ENCODE measurements around the gene DYSF.

The DYSF gene

GRCh38 chr2:71570511-71570910, 117.2 kb downstream of the DYSF start:
- TF ChIP-seq FOXM1 (IDR thresholded peaks at IDR 0.05; ENCODE audit: borderline replicate concordance, low read depth): no peak
- no peak for TF ChIP-seq NFIC (IDR thresholded peaks at IDR 0.05)
- TF ChIP-seq EP300 (IDR thresholded peaks at IDR 0.05; ENCODE audit: borderline replicate concordance): no peak
- no peak for TF ChIP-seq CEBPB (IDR thresholded peaks at IDR 0.05)
- no peak for TF ChIP-seq RAD21 (IDR thresholded peaks at IDR 0.05; ENCODE audit: low read depth)
- TF ChIP-seq ZBTB7A (IDR thresholded peaks at IDR 0.05; ENCODE audit: low read depth): no peak

GRCh38 chr2:71570951-71571460, 117.6 kb downstream of the DYSF start:
- TF ChIP-seq YY1 (IDR thresholded peaks at IDR 0.05; ENCODE audit: low read depth): no peak

GRCh38 chr2:71571945-71572344, 118.6 kb downstream of the DYSF start:
- TF ChIP-seq RAD21 (IDR thresholded peaks at IDR 0.05; ENCODE audit: low read depth): no peak
- TF ChIP-seq CEBPB (IDR thresholded peaks at IDR 0.05): no peak
- no peak for TF ChIP-seq EP300 (IDR thresholded peaks at IDR 0.05; ENCODE audit: borderline replicate concordance)
- TF ChIP-seq FOXM1 (IDR thresholded peaks at IDR 0.05; ENCODE audit: borderline replicate concordance, low read depth): no peak
- TF ChIP-seq MAX (IDR thresholded peaks at IDR 0.05): no peak
- no peak for TF ChIP-seq TCF12 (IDR thresholded peaks at IDR 0.05; ENCODE audit: low read depth)
- TF ChIP-seq YY1 (IDR thresholded peaks at IDR 0.05; ENCODE audit: low read depth): no peak
- TF ChIP-seq REST (IDR thresholded peaks at IDR 0.05; ENCODE audit: low read depth): no peak

- TF ChIP-seq CEBPB (IDR thresholded peaks at IDR 0.05) (no peak), TAF1 (IDR thresholded peaks at IDR 0.05; ENCODE audit: low read depth) (no peak), USF1 (IDR thresholded peaks at IDR 0.05) (no peak), TCF12 (IDR thresholded peaks at IDR 0.05; ENCODE audit: low read depth) (no peak), CREB1 (IDR thresholded peaks at IDR 0.05; ENCODE audit: low read depth) (no peak), YY1 (IDR thresholded peaks at IDR 0.05; ENCODE audit: low read depth) (no peak), RAD21 (IDR thresholded peaks at IDR 0.05; ENCODE audit: low read depth) (no peak), ZBTB7A (IDR thresholded peaks at IDR 0.05; ENCODE audit: low read depth) (no peak), EP300 (IDR thresholded peaks at IDR 0.05; ENCODE audit: borderline replicate concordance) (no peak), TEAD4 (IDR thresholded peaks at IDR 0.05) (no peak), REST (IDR thresholded peaks at IDR 0.05; ENCODE audit: low read depth) (no peak), EGR1 (IDR thresholded peaks at IDR 0.05) (no peak), FOXM1 (IDR thresholded peaks at IDR 0.05; ENCODE audit: borderline replicate concordance, low read depth) (no peak), NFIC (IDR thresholded peaks at IDR 0.05) (no peak), MAX (IDR thresholded peaks at IDR 0.05) (no peak)
Observed at GRCh38 chr2:71575966-71576365, 122.6 kb downstream of the DYSF start.

GRCh38 chr2:71576541-71576940, 123.2 kb downstream of the DYSF start:
- TF ChIP-seq EP300 (IDR thresholded peaks at IDR 0.05; ENCODE audit: borderline replicate concordance): no peak
- TF ChIP-seq TAF1 (IDR thresholded peaks at IDR 0.05; ENCODE audit: low read depth): no peak
- TF ChIP-seq REST (IDR thresholded peaks at IDR 0.05; ENCODE audit: low read depth): no peak
- TF ChIP-seq RAD21 (IDR thresholded peaks at IDR 0.05; ENCODE audit: low read depth): no peak
- no peak for TF ChIP-seq FOXM1 (IDR thresholded peaks at IDR 0.05; ENCODE audit: borderline replicate concordance, low read depth)
- TF ChIP-seq NFIC (IDR thresholded peaks at IDR 0.05): no peak
- no peak for TF ChIP-seq YY1 (IDR thresholded peaks at IDR 0.05; ENCODE audit: low read depth)
- no peak for TF ChIP-seq MAX (IDR thresholded peaks at IDR 0.05)
- no peak for TF ChIP-seq TCF12 (IDR thresholded peaks at IDR 0.05; ENCODE audit: low read depth)
- TF ChIP-seq ZBTB7A (IDR thresholded peaks at IDR 0.05; ENCODE audit: low read depth): no peak
- no peak for TF ChIP-seq CEBPB (IDR thresholded peaks at IDR 0.05)
- TF ChIP-seq TEAD4 (IDR thresholded peaks at IDR 0.05): no peak
- no peak for TF ChIP-seq EGR1 (IDR thresholded peaks at IDR 0.05)
- no peak for TF ChIP-seq CREB1 (IDR thresholded peaks at IDR 0.05; ENCODE audit: low read depth)
- no peak for TF ChIP-seq USF1 (IDR thresholded peaks at IDR 0.05)
